OCI-M2 (cell line): ENCODE results near the gene CALCOCO2.
A peak's percentile ranks its signal among the peaks of the same experiment; 100 is the strongest.
"Not testable (repeated sequence)": the region's sequence is repeated elsewhere in the genome, so short reads cannot be mapped to it uniquely, and the experiment has no call there.

Source experiments
- DNase-seq: peaks from one replicate; lab custom pipeline; 2025; ENCODE audit not compliant: unreplicated experiment; lab: John Stamatoyannopoulos, UW

The CALCOCO2 gene, protein sequence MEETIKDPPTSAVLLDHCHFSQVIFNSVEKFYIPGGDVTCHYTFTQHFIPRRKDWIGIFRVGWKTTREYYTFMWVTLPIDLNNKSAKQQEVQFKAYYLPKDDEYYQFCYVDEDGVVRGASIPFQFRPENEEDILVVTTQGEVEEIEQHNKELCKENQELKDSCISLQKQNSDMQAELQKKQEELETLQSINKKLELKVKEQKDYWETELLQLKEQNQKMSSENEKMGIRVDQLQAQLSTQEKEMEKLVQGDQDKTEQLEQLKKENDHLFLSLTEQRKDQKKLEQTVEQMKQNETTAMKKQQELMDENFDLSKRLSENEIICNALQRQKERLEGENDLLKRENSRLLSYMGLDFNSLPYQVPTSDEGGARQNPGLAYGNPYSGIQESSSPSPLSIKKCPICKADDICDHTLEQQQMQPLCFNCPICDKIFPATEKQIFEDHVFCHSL

GRCh38 chr17:48830840-48831548 lies at the start of gene CALCOCO2:
Gene CALCOCO2, plus strand, starts transcription at chr17:48831035. Its CDS starts 10,673 bp downstream, at chr17:48841708.
- peak; percentile 59 for DNase-seq

DNA sequence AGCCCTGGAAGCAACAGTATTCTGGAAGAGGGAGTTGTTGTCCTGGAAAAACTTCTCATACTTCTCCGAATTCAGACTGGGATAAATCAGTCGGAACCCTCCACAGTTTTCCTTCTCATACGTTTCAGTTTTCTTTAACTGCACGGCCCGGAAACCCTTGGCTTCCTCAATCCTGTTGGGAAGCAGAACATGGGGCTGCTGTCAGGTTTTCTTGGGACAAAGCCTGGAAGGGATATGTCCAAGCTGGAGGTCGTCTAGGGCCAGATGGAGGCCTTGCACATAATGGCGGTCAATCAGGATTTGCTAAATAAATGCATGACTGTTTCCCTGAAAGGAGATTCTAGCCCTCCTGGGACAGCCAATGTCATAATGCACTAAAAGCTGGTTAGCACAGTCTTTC lies 43.0 kb upstream of the CALCOCO2 start:
- no peak for DNase-seq

DNA sequence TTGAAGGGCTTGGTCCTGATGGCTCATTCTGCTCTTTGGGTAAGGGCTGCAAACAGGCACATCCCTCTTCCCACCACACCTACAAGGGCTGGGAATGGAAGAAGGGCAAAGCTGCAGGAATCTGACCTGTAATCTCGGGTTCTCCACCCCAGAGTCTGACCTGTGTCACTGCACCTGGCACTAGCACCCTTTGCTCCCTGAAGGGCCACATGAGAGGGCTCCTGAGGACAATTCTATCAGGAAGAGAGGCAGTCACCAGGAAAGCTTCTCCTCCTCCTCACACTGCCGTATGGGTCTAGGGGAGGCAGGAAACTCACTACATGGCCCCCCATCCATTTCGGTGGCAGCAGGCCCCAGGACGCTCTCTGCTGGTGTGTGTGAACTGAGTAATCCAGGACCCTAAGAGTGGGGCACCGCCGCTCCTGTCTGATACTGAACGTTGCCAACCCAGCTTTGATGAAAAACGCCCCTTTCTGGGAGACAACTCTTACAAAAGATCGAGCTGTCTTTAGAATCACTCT lies 40.2 kb upstream of the CALCOCO2 start:
- no peak for DNase-seq

- peak; percentile 31 for DNase-seq
These were observed 39.5 kb upstream of the CALCOCO2 start for GRCh38 chr17:48791128-48792032.

DNA sequence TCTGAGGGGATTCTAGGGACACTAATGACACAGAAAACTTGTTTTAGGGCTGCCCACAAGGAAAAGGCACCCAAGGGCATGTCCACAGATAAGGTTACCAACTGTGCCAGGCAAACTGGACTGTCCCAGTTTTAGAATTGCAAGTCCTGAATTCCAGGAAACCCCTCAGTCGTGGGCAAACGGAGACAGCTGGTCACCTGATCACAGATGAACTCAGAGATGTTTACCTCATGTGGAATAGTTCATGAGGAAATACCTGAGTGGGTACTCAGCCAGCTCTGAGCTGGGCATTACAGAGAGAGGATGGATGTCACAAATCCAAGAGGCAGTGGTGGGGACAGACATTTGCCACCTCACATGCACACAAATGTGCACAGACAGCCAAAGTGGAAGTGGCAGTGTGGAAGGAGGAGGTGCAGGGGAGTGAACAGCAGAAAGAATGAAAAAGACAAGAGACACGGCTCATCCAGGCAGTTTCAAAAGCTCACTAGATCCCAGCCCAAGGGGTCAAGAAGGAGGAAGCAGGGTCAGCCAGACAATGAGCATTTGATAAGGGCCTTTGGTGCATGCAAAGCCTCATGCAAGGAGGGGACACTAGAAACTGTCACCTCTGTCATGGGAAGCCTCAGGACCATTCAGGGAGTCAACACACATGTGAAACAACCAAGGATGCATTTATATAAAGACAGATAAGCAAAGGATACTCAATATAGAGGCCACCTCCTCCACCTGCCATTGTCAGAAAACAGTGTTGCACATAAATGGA lies 38.6 kb upstream of the CALCOCO2 start:
- no peak for DNase-seq

GRCh38 chr17:48795444-48796162 lies 35.2 kb upstream of the CALCOCO2 start:
- DNase-seq: no peak

GRCh38 chr17:48796163-48796522 lies 34.7 kb upstream of the CALCOCO2 start:
- not testable (repeated sequence) for DNase-seq

DNA sequence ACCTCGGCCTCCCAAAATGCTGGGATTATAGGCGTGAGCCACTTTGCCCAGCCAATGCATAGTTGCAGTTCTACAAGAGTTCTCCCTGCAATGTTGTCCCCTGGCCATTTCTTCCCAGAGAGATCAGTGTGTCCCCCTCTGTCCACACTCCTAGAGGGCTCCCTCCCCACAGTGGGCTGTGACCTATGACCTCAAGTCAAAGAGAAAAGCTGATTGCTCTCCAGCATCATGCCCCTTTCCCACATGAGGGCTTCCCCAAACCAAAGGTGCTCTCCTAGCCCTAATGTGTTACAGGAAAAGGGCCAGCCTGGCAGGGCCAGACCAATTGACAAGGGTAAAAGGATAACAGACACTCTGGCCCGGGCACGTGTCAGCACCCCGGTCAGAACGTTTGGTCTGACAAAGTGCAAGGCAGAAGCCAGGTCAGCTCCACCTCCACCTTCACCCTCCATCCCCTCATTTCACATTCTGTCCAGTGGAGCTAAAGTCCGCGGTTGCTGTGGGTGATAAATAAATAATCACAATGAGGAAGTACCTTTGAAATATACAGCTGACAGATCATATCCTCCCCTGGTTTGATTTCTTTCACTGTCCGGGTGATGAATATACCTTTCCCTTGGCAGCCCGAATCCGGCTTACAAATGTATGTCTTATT lies 31.6 kb upstream of the CALCOCO2 start:
- DNase-seq: no peak

GRCh38 chr17:48800626-48801217 lies 30.1 kb upstream of the CALCOCO2 start:
- DNase-seq: no peak

DNA sequence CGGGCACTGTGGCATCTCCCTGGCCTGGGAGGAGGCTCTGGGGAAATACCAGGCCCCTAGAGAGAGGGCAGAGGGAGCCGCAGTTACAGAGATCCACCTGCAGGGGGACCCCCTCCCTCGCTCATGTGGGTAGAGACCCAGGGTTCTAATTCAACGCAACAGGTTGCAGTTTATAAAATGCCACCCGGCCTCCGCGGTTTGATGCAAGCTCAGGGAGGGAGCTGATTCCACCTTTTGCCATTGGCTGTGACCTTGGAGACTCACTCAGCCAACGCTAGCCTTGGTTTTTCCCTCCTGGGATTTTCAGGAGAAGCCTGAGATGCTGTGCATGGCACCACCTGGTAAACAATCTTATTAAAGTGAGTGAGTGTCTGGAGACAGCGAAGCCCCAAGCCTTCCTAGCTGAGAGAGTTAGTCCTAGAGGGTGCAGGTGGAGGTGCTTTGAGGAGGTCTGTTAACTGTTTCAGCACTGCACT lies 25.9 kb upstream of the CALCOCO2 start:
- DNase-seq: peak; percentile 63

DNA sequence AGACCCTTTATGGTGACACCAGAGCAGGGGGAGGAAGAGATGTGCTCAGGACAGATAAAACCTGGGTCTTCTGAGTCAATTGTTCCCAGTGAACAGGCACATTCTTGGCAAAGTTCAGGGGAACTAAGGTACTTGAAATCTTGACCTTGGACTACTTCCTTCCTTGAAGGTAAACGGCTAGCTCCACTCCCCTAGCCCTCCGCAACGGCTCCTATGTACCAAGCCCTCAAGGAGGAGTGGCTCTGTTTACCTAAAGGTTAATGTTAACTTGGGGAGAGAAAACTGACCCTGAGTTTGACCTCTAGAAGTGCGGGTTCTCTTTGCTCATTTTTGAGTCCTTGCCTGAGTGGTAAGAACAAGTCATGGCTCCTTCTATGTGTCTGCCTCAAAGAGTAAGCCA lies 21.7 kb upstream of the CALCOCO2 start:
- no peak for DNase-seq

DNA sequence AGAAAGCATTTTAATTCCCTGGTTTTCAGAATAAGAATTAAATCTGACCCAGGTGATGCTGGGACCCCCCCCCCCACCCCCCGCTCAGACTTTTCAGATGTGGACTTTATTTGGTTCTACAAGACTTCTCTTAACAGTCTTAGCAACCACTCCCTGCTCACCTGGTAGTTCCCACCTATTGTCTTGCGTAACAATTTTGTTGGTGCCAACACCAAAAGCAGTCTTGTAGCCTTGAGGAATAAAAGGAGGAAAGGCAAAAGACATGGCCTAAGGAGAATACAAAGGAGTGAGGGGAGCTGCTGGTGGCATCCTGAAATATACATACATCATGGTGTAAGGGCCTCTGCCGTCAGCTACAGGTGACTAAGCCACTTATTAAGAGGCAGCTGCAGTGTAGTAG lies 18.8 kb upstream of the CALCOCO2 start:
- no peak for DNase-seq

DNA sequence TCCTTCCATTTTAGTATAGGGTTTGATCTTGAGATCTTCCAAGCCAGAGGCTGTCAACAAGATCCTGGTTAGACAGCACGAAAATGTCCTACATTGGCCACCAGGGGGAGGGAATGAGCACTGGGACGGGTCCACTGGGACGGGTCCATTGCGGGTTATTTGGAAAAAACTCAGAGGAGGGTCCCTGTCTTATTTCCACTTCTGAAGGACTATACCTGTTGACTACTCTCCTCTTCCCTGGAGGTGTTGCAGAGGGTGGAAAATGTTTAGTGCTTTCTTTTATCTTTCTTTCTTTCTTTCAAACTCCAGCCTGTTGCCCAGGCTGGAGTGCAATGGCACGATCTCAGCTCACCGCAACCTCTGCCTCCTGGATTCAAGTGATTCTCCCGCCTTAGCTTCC lies 16.3 kb upstream of the CALCOCO2 start:
- no peak for DNase-seq

DNA sequence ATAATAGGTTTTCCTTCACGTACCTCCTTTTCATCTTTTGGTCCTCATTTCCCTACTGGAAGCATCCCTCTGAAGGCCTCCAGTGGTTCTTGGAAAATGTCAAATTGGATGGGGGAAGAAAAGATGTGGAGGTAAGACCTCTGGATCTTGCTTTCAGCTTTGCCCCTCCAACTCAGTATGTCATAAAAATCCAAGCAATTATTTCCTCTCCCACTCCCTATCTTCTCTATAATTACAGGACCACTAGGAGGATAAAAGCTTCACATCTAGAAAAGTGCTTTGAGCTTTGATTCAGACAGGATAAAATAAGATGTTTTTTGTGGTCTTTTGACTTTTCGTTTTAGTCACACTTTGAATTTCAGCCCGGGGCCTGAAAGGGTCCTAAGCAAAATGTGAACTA lies 15.5 kb upstream of the CALCOCO2 start:
- DNase-seq: no peak

GRCh38 chr17:48816438-48816773 lies 14.4 kb upstream of the CALCOCO2 start:
- no peak for DNase-seq

DNA sequence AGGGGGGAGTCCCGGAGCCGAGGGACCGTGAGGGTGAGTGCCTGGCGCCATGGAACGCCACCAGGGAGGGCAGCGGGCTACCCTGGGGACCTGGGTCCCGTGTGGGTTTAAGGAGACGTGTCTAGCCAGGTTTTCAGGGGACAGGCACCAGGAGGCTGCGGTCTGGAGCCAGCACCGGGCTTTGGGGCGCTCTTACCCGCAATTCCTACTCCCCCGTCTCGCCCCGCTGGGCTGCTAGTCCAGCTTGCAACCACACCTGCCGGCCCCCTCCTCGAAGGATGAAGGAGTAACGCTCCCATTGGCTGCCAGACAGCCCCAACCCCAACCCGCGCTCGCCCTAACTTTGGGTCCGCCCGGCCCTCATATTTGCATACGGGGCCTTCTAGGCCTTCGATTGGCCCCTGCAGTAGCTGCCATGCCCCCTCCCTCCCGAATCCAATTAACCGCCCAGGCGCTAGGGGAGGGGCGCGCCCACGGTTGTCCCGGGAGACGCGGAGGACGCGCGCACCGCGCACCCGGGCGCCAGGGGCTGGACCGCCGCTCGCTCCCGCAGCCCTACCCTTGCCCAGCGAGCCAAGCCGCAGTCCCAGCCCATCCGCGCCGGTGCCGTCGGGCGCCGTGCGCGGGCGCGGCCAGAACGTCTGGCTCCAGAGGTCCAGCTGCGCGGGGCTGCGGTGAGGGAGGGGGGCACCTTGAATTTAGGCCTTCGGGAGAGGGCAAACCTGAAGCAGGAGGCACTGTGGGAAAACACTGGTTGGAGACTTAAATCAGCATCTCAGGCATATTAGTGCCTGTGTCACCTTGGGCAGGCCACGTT lies 13.9 kb upstream of the CALCOCO2 start, which contains the start of gene TTLL6:
TSS of gene TTLL6 (minus strand) at position 456 of the 817 bp plus-strand sequence. CDS start at position 299, 157 bp downstream.
- peak; percentile 24 for DNase-seq

GRCh38 chr17:48818361-48818841 lies 12.4 kb upstream of the CALCOCO2 start:
- no peak for DNase-seq

DNA sequence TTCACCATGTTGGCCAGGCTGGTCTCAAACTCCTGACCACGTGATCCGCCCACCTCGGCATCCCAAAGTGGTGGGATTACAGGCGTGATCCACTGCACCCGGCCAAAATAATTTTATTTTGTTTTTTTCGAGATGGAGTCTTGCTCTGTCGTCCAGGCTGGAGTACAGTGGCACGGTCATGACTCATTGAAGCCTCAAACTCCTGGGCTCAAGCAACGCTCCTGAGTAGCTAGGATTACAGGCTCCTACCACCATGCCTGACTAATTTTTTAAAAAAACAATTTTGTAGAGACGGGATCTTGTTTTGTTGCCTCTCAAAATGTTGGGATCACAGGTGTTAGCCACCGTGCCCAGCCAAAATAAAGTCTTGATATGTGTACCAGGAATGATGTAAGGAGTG lies 11.4 kb upstream of the CALCOCO2 start:
- DNase-seq: no peak
